Keratinocyte (primary cell): ENCODE data around the gene RAB43. TPM values are rescaled to one million over a fixed set of nuclear protein-coding genes. Genes with fewer than 3 reads are reported as not detected.

Experiments used
- DNase-seq: peaks from one replicate; pipeline ENCODE4 v3.0.0-alpha.2; 2011; ENCODE audit warnings: low read depth, missing footprints, low spot score
- FAIRE-seq: peaks from 2 replicates; lab custom pipeline; 2011; peaks lifted over from hg19 to GRCh38; lab: Jason Lieb, UNC
- H2AFZ ChIP-seq: 2 replicates; pipeline ENCODE4 v1.6.0; 2012; ENCODE audit warnings: low read length, control low read depth, inconsistent platforms; ENCODE audit not compliant: control insufficient read depth
- H3K27ac ChIP-seq: 2 replicates; pipeline ENCODE4 v1.5.1; 2011; ENCODE audit warnings: low read length; ENCODE audit not compliant: control insufficient read depth, insufficient read depth
- H3K27me3 ChIP-seq: 3 replicates; pipeline ENCODE4 v1.6.0; 2011; ENCODE audit warnings: low read length; ENCODE audit not compliant: control insufficient read depth, insufficient read depth; ENCODE audit errors: extremely low read depth
- H3K36me3 ChIP-seq, 2 experiments: 2 replicates in 1 of 2; 3 replicates in 1 of 2; pipeline ENCODE4 v1.5.1; 2011; ENCODE audit warnings: low read length in 2 of 2, mild to moderate bottlenecking in 1 of 2; ENCODE audit not compliant: control insufficient read depth in 2 of 2, insufficient read depth in 2 of 2; ENCODE audit errors: extremely low read depth in 1 of 2
- H3K4me1 ChIP-seq: 3 replicates; pipeline ENCODE4 v1.5.1; 2011; ENCODE audit warnings: low read length; ENCODE audit not compliant: control insufficient read depth, insufficient read depth; ENCODE audit errors: extremely low read depth
- H3K4me2 ChIP-seq: 3 replicates; pipeline ENCODE4 v1.6.0; 2011; ENCODE audit warnings: low read depth, low read length; ENCODE audit not compliant: control insufficient read depth, insufficient read depth; ENCODE audit errors: extremely low read depth
- H3K4me3 ChIP-seq, 3 experiments: fragments of 200-600 bp in 1 of 3; sonication (generic) in 1 of 3; 2 replicates in 2 of 3; 3 replicates in 1 of 3; pipeline ENCODE4 v1.5.1; 2011 to 2016; ENCODE audit warnings: low read length in 3 of 3, mild to moderate bottlenecking in 3 of 3, control low read depth in 2 of 3, inconsistent platforms in 1 of 3, low read depth in 1 of 3, mixed read lengths in 1 of 3, mixed run types in 1 of 3, moderate library complexity in 1 of 3; ENCODE audit not compliant: control insufficient read depth in 2 of 3, insufficient read depth in 2 of 3; ENCODE audit errors: extremely low read depth in 1 of 3
- H3K79me2 ChIP-seq: 2 replicates; pipeline ENCODE4 v1.6.0; 2012; ENCODE audit warnings: low read length; ENCODE audit not compliant: control insufficient read depth, insufficient read depth
- H3K9ac ChIP-seq: 3 replicates; pipeline ENCODE4 v1.6.0; 2011; ENCODE audit warnings: low read length; ENCODE audit not compliant: control insufficient read depth, insufficient read depth; ENCODE audit errors: extremely low read depth
- H3K9me1 ChIP-seq: 3 replicates; pipeline ENCODE4 v1.6.0; 2011; ENCODE audit warnings: low read length; ENCODE audit not compliant: control insufficient read depth, insufficient read depth; ENCODE audit errors: extremely low read depth
- H3K9me3 ChIP-seq: 2 replicates; pipeline ENCODE4 v1.5.1; 2012; ENCODE audit warnings: low read depth, low read length; ENCODE audit not compliant: control insufficient read depth
- H4K20me1 ChIP-seq: 3 replicates; pipeline ENCODE4 v1.6.0; 2011; ENCODE audit warnings: low read length; ENCODE audit not compliant: control insufficient read depth, insufficient read depth; ENCODE audit errors: extremely low read depth
- CTCF ChIP-seq, 3 experiments: IDR thresholded peaks in 1 of 3; conservative IDR thresholded peaks in 1 of 3; optimal IDR thresholded peaks in 1 of 3; 2 replicates in 2 of 3; 3 replicates in 1 of 3; pipeline versions ENCODE3 to v1.5.1; 2011; ENCODE audit warnings: low read length in 3 of 3, mild to moderate bottlenecking in 3 of 3, moderate library complexity in 2 of 3, control low read depth in 1 of 3, inconsistent platforms in 1 of 3; ENCODE audit not compliant: insufficient read depth in 2 of 3; ENCODE audit errors: extremely low read depth in 1 of 3
- EZH2 ChIP-seq: IDR thresholded peaks from one replicate; pipeline ENCODE4 v1.6.1; 2012; ENCODE audit warnings: inconsistent platforms, mild to moderate bottlenecking, low read length, moderate library complexity
- dilution Hi-C: fragments of 300-500 bp; cut with MboI; formaldehyde crosslinking; loops from one replicate; pipeline ENCODE4 v1.7.0; 2020; ENCODE audit warnings: low sequenced_read_pairs; ENCODE audit not compliant: extremely low pct_ligation_motif_present
- polyA plus RNA-seq, 5 experiments: library from polyadenylated mRNA; depleted of rRNA in 3 of 5; stranded (reverse) in 3 of 5; stranded (forward) in 1 of 5; unstranded in 1 of 5; fragments of >200 nt; gene quantifications; 1 replicate in 1 of 5; 2 replicates in 3 of 5; 3 replicates in 1 of 5; pipeline versions ENCODE4 v1.2.1 to v1.2.3, GENCODE V29; 2011 to 2012; ENCODE audit warnings: missing spikeins in 2 of 5, low read depth in 1 of 5, low replicate concordance in 1 of 5

Gene RAB43
- polyA plus RNA-seq, 1 donor (not counting 4 experiments of a cell fraction or from before 2014, with no cell fraction given) = 8.1 TPM

- H3K27me3 ChIP-seq = no peaks in the 10 kb centered on the region
- H3K9me3 ChIP-seq = no peaks in the 10 kb centered on the region
- H3K4me3 ChIP-seq = no peak overlapping the region
- TF ChIP-seq CTCF (optimal IDR thresholded peaks at IDR 0.05 in 1 of 3, IDR thresholded peaks at IDR 0.05 in 1 of 3, conservative IDR thresholded peaks at IDR 0.05 in 1 of 3; ENCODE audit: extremely low read depth in 1 of 3, insufficient read depth in 2 of 3, low read length in 3 of 3) = no peak
- TF ChIP-seq EZH2 = no peak
- peaks cover 10% of the 10 kb centered on the region for H4K20me1 ChIP-seq
- no peak overlapping the region for H3K4me2 ChIP-seq
- peaks cover 60% of the 10 kb centered on the region for H3K79me2 ChIP-seq
- dilution Hi-C loops = no loop called here
- H3K4me1 ChIP-seq = no peaks in the 10 kb centered on the region
- FAIRE-seq (no peak), DNase-seq (no peak)
- no peak overlapping the region for H3K27ac ChIP-seq
- peaks cover 12% of the 10 kb centered on the region in 2 experiments for H3K36me3 ChIP-seq
- peaks cover 3% of the 10 kb centered on the region for H3K9me1 ChIP-seq
- H3K9ac ChIP-seq = no peak overlapping the region
- H2AFZ ChIP-seq = no peak overlapping the region
These were observed 18.3 kb downstream of the RAB43 start for GRCh38 chr3:129103296-129103695.

GRCh38 chr3:129101370-129102138 lies 20.1 kb downstream of the RAB43 start:
- Histone ChIP-seq H3K27ac (no peak overlapping the region), H3K9ac (no peak overlapping the region), H3K4me1 (no peaks in the 10 kb centered on the region), H3K4me2 (no peak overlapping the region), H3K27me3 (no peaks in the 10 kb centered on the region), H3K79me2 (peaks cover 55% of the 10 kb centered on the region), H4K20me1 (peaks cover 5% of the 10 kb centered on the region), H3K36me3 (peaks cover 7 to 9% of the 10 kb centered on the region in 2 experiments), H2AFZ (no peak overlapping the region), H3K4me3 (no peak overlapping the region), H3K9me1 (no peaks in the 10 kb centered on the region), H3K9me3 (no peaks in the 10 kb centered on the region)
- TF ChIP-seq EZH2 = no peak
- TF ChIP-seq CTCF (optimal IDR thresholded peaks at IDR 0.05 in 1 of 3, IDR thresholded peaks at IDR 0.05 in 1 of 3, conservative IDR thresholded peaks at IDR 0.05 in 1 of 3; ENCODE audit: extremely low read depth in 1 of 3, insufficient read depth in 2 of 3, low read length in 3 of 3) = no peak
- FAIRE-seq = no peak
- DNase-seq = no peak
- dilution Hi-C loops = no loop called here
